Neural progenitor cell (in vitro differentiated cells): ENCODE data around the gene SIRT6. TPM values are rescaled to one million over a fixed set of nuclear protein-coding genes. Genes with fewer than 3 reads are reported as not detected.

Experiments
- DNase-seq: peaks from one replicate; pipeline ENCODE4 v3.0.0-alpha.2; 2016; ENCODE audit warnings: low spot score
- H2AFZ ChIP-seq: fragments of 200-600 bp; sonication (generic); replicated peaks from 2 replicates; pipeline ENCODE4 v1.6.1; 2016; ENCODE audit warnings: antibody characterized with exemption
- H3F3A ChIP-seq: fragments of 200-600 bp; sonication (generic); 2 replicates; pipeline ENCODE4 v1.6.1; 2016; ENCODE audit warnings: antibody characterized with exemption, low read depth
- H3K27ac ChIP-seq: fragments of 200-600 bp; sonication (generic); 2 replicates; pipeline ENCODE4 v1.5.1; 2016; ENCODE audit warnings: mild to moderate bottlenecking
- H3K27me3 ChIP-seq: fragments of 200-600 bp; sonication (generic); 2 replicates; pipeline ENCODE4 v1.6.1; 2016; ENCODE audit warnings: mild to moderate bottlenecking, moderate library complexity
- H3K36me3 ChIP-seq: fragments of 200-600 bp; sonication (generic); 2 replicates; pipeline ENCODE4 v1.5.1; 2016
- H3K4me1 ChIP-seq: fragments of 200-600 bp; sonication (generic); 2 replicates; pipeline ENCODE4 v1.6.1; 2016; ENCODE audit warnings: mixed run types
- H3K4me2 ChIP-seq: fragments of 200-600 bp; sonication (generic); 2 replicates; pipeline ENCODE4 v1.6.1; 2016
- H3K4me3 ChIP-seq: fragments of 200-600 bp; sonication (generic); 2 replicates; pipeline ENCODE4 v1.5.1; 2016
- H3K79me2 ChIP-seq: fragments of 200-600 bp; sonication (generic); 2 replicates; pipeline ENCODE4 v1.6.1; 2016; ENCODE audit warnings: low read depth
- H3K9ac ChIP-seq: fragments of 200-600 bp; sonication (generic); 2 replicates; pipeline ENCODE4 v1.6.1; 2016
- H3K9me3 ChIP-seq: fragments of 200-600 bp; sonication (generic); 2 replicates; pipeline ENCODE4 v1.5.1; 2016; ENCODE audit warnings: low read depth
- H4K20me1 ChIP-seq: fragments of 200-600 bp; sonication (generic); 2 replicates; pipeline ENCODE4 v1.6.1; 2016; ENCODE audit warnings: low read depth
- H3K27ac Mint-ChIP-seq: 3 replicates; pipeline ENCODE4 v1.8.0; 2021; ENCODE audit warnings: mixed read lengths
- H3K27me3 Mint-ChIP-seq: 2 replicates; pipeline ENCODE4 v1.8.0; 2022; ENCODE audit warnings: low read depth, mild to moderate bottlenecking, inconsistent platforms, moderate library complexity, mixed read lengths; ENCODE audit not compliant: insufficient read depth
- H3K36me3 Mint-ChIP-seq: 3 replicates; pipeline ENCODE4 v1.8.0; 2021; ENCODE audit warnings: mixed read lengths
- H3K4me1 Mint-ChIP-seq: 3 replicates; pipeline ENCODE4 v1.8.0; 2021; ENCODE audit warnings: mixed read lengths
- H3K4me3 Mint-ChIP-seq: 3 replicates; pipeline ENCODE4 v1.8.0; 2021; ENCODE audit warnings: mild to moderate bottlenecking, moderate library complexity, mixed read lengths
- H3K9me3 Mint-ChIP-seq: 3 replicates; pipeline ENCODE4 v1.8.0; 2020; ENCODE audit warnings: mixed read lengths
- CTCF ChIP-seq: fragments of 200-600 bp; sonication (generic); IDR thresholded peaks from 2 replicates; pipeline ENCODE4 v1.5.1; 2017; ENCODE audit warnings: antibody characterized with exemption, mild to moderate bottlenecking
- EZH2 ChIP-seq: fragments of 200-600 bp; sonication (generic); IDR thresholded peaks from 2 replicates; pipeline ENCODE4 v1.6.1; 2017; ENCODE audit warnings: antibody characterized with exemption, mild to moderate bottlenecking, moderate library complexity
- EZH2phosphoT487 ChIP-seq: fragments of 200-600 bp; sonication (generic); IDR thresholded peaks from 2 replicates; pipeline ENCODE4 v1.6.1; 2017; ENCODE audit warnings: antibody characterized with exemption
- total RNA-seq: library from RNA; depleted of rRNA; stranded (reverse); fragments of >200 nt; gene quantifications from 2 replicates; pipeline ENCODE4 v1.2.3, GENCODE V29; 2015; ENCODE audit warnings: low replicate concordance

Gene SIRT6
- total RNA-seq, 1 donor from 2014 or later, result 20.1 TPM

GRCh38 chr19:4217429-4218264, 35.3 kb upstream of the SIRT6 start:
- Mint-ChIP-seq H3K4me1 (no peaks in the 10 kb centered on the region), H3K27me3 (peaks cover 9% of the 10 kb centered on the region), H3K36me3 (no peaks in the 10 kb centered on the region), H3K4me3 (no peak overlapping the region), H3K27ac (no peak overlapping the region), H3K9me3 (peaks cover 3% of the 10 kb centered on the region)
- no peak overlapping the region for H3K4me2 ChIP-seq
- H3K27me3 ChIP-seq, result no peaks in the 10 kb centered on the region
- H3K36me3 ChIP-seq, result no peaks in the 10 kb centered on the region
- no peaks in the 10 kb centered on the region for H3K79me2 ChIP-seq
- no peak overlapping the region for H3K27ac ChIP-seq
- H4K20me1 ChIP-seq, result no peaks in the 10 kb centered on the region
- H3K9ac ChIP-seq, result no peak overlapping the region
- DNase-seq, result no peak
- H3K9me3 ChIP-seq, result no peaks in the 10 kb centered on the region
- H3K4me1 ChIP-seq, result no peaks in the 10 kb centered on the region
- TF ChIP-seq CTCF (no peak), EZH2phosphoT487 (no peak), EZH2 (no peak)
- H3K4me3 ChIP-seq, result no peak overlapping the region
- no peak overlapping the region for H2AFZ ChIP-seq
- H3F3A ChIP-seq, result peaks cover 6% of the 10 kb centered on the region

- no peak for TF ChIP-seq EZH2phosphoT487
- TF ChIP-seq EZH2, result no peak
- TF ChIP-seq CTCF, result no peak
- peaks cover 6% of the 10 kb centered on the region for H3F3A ChIP-seq
- DNase-seq, result no peak
- H3K4me1 ChIP-seq, result no peaks in the 10 kb centered on the region
- no peak overlapping the region for H3K4me3 ChIP-seq
- no peak overlapping the region for H3K4me3 Mint-ChIP-seq
- H4K20me1 ChIP-seq, result no peaks in the 10 kb centered on the region
- peaks cover 16% of the 10 kb centered on the region for H3K27me3 Mint-ChIP-seq
- no peaks in the 10 kb centered on the region for H3K36me3 ChIP-seq
- H3K27me3 ChIP-seq, result no peaks in the 10 kb centered on the region
- no peaks in the 10 kb centered on the region for H3K4me1 Mint-ChIP-seq
- H2AFZ ChIP-seq, result no peak overlapping the region
- no peak overlapping the region for H3K4me2 ChIP-seq
- no peaks in the 10 kb centered on the region for H3K9me3 ChIP-seq
- H3K9me3 Mint-ChIP-seq, result peaks cover 3% of the 10 kb centered on the region
- no peak overlapping the region for H3K9ac ChIP-seq
- no peak overlapping the region for H3K27ac ChIP-seq
- H3K27ac Mint-ChIP-seq, result no peak overlapping the region
- H3K79me2 ChIP-seq, result no peaks in the 10 kb centered on the region
- no peaks in the 10 kb centered on the region for H3K36me3 Mint-ChIP-seq
Observed at GRCh38 chr19:4216846-4217245, 34.5 kb upstream of the SIRT6 start.

- H3K36me3 Mint-ChIP-seq, result no peaks in the 10 kb centered on the region
- H3K36me3 ChIP-seq, result no peaks in the 10 kb centered on the region
- H3K79me2 ChIP-seq, result no peaks in the 10 kb centered on the region
- no peak overlapping the region for H3K4me3 ChIP-seq
- H3K27ac Mint-ChIP-seq, result no peak overlapping the region
- peaks cover 22% of the 10 kb centered on the region for H3K27me3 Mint-ChIP-seq
- H3K4me1 ChIP-seq, result no peaks in the 10 kb centered on the region
- no peak overlapping the region for H3K4me2 ChIP-seq
- no peaks in the 10 kb centered on the region for H3K27me3 ChIP-seq
- H2AFZ ChIP-seq, result no peak overlapping the region
- H3K9ac ChIP-seq, result no peak overlapping the region
- no peak overlapping the region for H3K27ac ChIP-seq
- no peaks in the 10 kb centered on the region for H3K9me3 ChIP-seq
- no peak overlapping the region for H3K4me3 Mint-ChIP-seq
- DNase-seq, result no peak
- TF ChIP-seq CTCF (no peak), EZH2 (no peak), EZH2phosphoT487 (no peak)
- peaks cover 6% of the 10 kb centered on the region for H3F3A ChIP-seq
- H4K20me1 ChIP-seq, result no peaks in the 10 kb centered on the region
- H3K4me1 Mint-ChIP-seq, result no peaks in the 10 kb centered on the region
- H3K9me3 Mint-ChIP-seq, result peaks cover 3% of the 10 kb centered on the region
Observed at GRCh38 chr19:4215807-4216206, 33.4 kb upstream of the SIRT6 start.
